Astrocyte (in vitro differentiated cells and primary cell): Measurements from ENCODE around the gene AFM.

Experiments
- CTCF ChIP-seq: IDR thresholded peaks from 2 replicates; pipeline ENCODE4 v1.5.1; 2011; ENCODE audit warnings: low read depth, mild to moderate bottlenecking, inconsistent platforms, low read length, moderate library complexity; ENCODE audit not compliant: insufficient read depth
- EZH2 ChIP-seq: IDR thresholded peaks from 2 replicates; pipeline ENCODE4 v1.6.1; 2012; ENCODE audit warnings: mild to moderate bottlenecking, low read length, inconsistent platforms; ENCODE audit not compliant: insufficient read depth

GRCh38 chr4:73454920-73455319 lies 26.6 kb upstream of the AFM start:
- TF ChIP-seq CTCF: no peak
- TF ChIP-seq EZH2: no peak
